Skeletal muscle satellite cell (primary cell): ENCODE data around the gene ANKRD65.

Source experiments
- H3K27me3 ChIP-seq: 2 replicates; pipeline ENCODE4 v1.7.0; 2013; ENCODE audit warnings: low read length; ENCODE audit not compliant: control insufficient read depth, insufficient read depth
- H3K36me3 ChIP-seq: 2 replicates; pipeline ENCODE4 v1.7.0; 2013; ENCODE audit warnings: mild to moderate bottlenecking, control low read depth, low read length; ENCODE audit not compliant: insufficient read depth
- H3K4me1 ChIP-seq: 2 replicates; pipeline ENCODE4 v1.7.0; 2013; ENCODE audit warnings: low read length; ENCODE audit not compliant: control insufficient read depth, insufficient read depth
- H3K4me2 ChIP-seq: 2 replicates; pipeline ENCODE4 v1.7.0; 2013; ENCODE audit warnings: mild to moderate bottlenecking, low read length
- H3K4me3 ChIP-seq: 2 replicates; pipeline ENCODE4 v1.7.0; 2013; ENCODE audit warnings: low read length
- H3K9ac ChIP-seq: 2 replicates; pipeline ENCODE4 v1.7.0; 2013; ENCODE audit warnings: mild to moderate bottlenecking, low read depth, low read length, moderate library complexity
- H3K9me3 ChIP-seq: replicated peaks from 2 replicates; pipeline ENCODE4 v1.7.0; 2013; ENCODE audit warnings: mild to moderate bottlenecking, control low read depth, low read length

ANKRD65 gene

GRCh38 chr1:1440262-1441001, 19.4 kb upstream of the ANKRD65 start:
- H3K9ac ChIP-seq = no peak overlapping the region
- no peak overlapping the region for H3K4me3 ChIP-seq
- H3K4me1 ChIP-seq = peaks cover 13% of the 10 kb centered on the region
- no peaks in the 10 kb centered on the region for H3K9me3 ChIP-seq
- peaks cover 26% of the 10 kb centered on the region for H3K27me3 ChIP-seq
- H3K36me3 ChIP-seq = no peaks in the 10 kb centered on the region
- H3K4me2 ChIP-seq = no peak overlapping the region

- Histone ChIP-seq H3K9me3 (no peaks in the 10 kb centered on the region), H3K4me1 (peaks cover 17% of the 10 kb centered on the region), H3K9ac (no peak overlapping the region), H3K36me3 (no peaks in the 10 kb centered on the region), H3K4me2 (no peak overlapping the region), H3K27me3 (peaks cover 30% of the 10 kb centered on the region), H3K4me3 (no peak overlapping the region)
These were observed 18.6 kb upstream of the ANKRD65 start for GRCh38 chr1:1439546-1440261.

- no peak overlapping the region for H3K9ac ChIP-seq
- H3K4me3 ChIP-seq = no peak overlapping the region
- peaks cover 27% of the 10 kb centered on the region for H3K27me3 ChIP-seq
- H3K36me3 ChIP-seq = no peaks in the 10 kb centered on the region
- H3K4me2 ChIP-seq = no peak overlapping the region
- H3K4me1 ChIP-seq = peaks cover 23% of the 10 kb centered on the region
- no peaks in the 10 kb centered on the region for H3K9me3 ChIP-seq
These were observed 17.7 kb upstream of the ANKRD65 start for GRCh38 chr1:1438531-1439381.

GRCh38 chr1:1437904-1438376, 16.9 kb upstream of the ANKRD65 start:
- peaks cover 27% of the 10 kb centered on the region for H3K27me3 ChIP-seq
- no peak overlapping the region for H3K9ac ChIP-seq

GRCh38 chr1:1437033-1437903, 16.2 kb upstream of the ANKRD65 start:
- no peak overlapping the region for H3K4me2 ChIP-seq
- H3K36me3 ChIP-seq = no peaks in the 10 kb centered on the region
- H3K9ac ChIP-seq = no peak overlapping the region
- H3K4me3 ChIP-seq = no peak overlapping the region
- peaks cover 22% of the 10 kb centered on the region for H3K27me3 ChIP-seq
- H3K9me3 ChIP-seq = no peaks in the 10 kb centered on the region
- H3K4me1 ChIP-seq = peaks cover 36% of the 10 kb centered on the region

More at GRCh38 chr1:1437904-1438376, 16.9 kb upstream of the ANKRD65 start:
- Histone ChIP-seq H3K4me1 (peaks cover 32% of the 10 kb centered on the region), H3K36me3 (no peaks in the 10 kb centered on the region), H3K4me2 (no peak overlapping the region), H3K9me3 (no peaks in the 10 kb centered on the region), H3K4me3 (no peak overlapping the region)

- Histone ChIP-seq H3K27me3 (peaks cover 21% of the 10 kb centered on the region), H3K4me2 (no peak overlapping the region), H3K4me1 (peaks cover 43% of the 10 kb centered on the region), H3K9me3 (no peaks in the 10 kb centered on the region), H3K4me3 (no peak overlapping the region), H3K36me3 (no peaks in the 10 kb centered on the region), H3K9ac (no peak overlapping the region)
These were observed 15.6 kb upstream of the ANKRD65 start for GRCh38 chr1:1436630-1437032.

GRCh38 chr1:1435911-1436629, 15.0 kb upstream of the ANKRD65 start:
- Histone ChIP-seq H3K36me3 (no peaks in the 10 kb centered on the region), H3K4me3 (peak overlapping the region; percentile 66), H3K27me3 (peaks cover 21% of the 10 kb centered on the region), H3K4me2 (peak overlapping the region; percentile 84), H3K9me3 (no peaks in the 10 kb centered on the region), H3K4me1 (peaks cover 43% of the 10 kb centered on the region), H3K9ac (peak overlapping the region; percentile 30)

GRCh38 chr1:1435106-1435903, 14.2 kb upstream of the ANKRD65 start, which contains the start of gene VWA1:
VWA1 (plus strand) TSS chr1:1435690; CDS start chr1:1435749, 59 bp downstream.
- Histone ChIP-seq H3K4me2 (peak within 1 kb of the TSS; percentile 84), H3K27me3 (peaks cover 21% of the 10 kb centered on the region), H3K9me3 (no peaks in the 10 kb centered on the region), H3K9ac (peak within 1 kb of the TSS; percentile 30), H3K36me3 (no peaks in the 10 kb centered on the region), H3K4me1 (peaks cover 45% of the 10 kb centered on the region), H3K4me3 (peak within 1 kb of the TSS; percentile 66)

- no peak overlapping the region for H3K4me3 ChIP-seq
- H3K27me3 ChIP-seq = peaks cover 21% of the 10 kb centered on the region
- no peaks in the 10 kb centered on the region for H3K9me3 ChIP-seq
- no peaks in the 10 kb centered on the region for H3K36me3 ChIP-seq
- peaks cover 50% of the 10 kb centered on the region for H3K4me1 ChIP-seq
- H3K4me2 ChIP-seq = peak overlapping the region; percentile 84
- no peak overlapping the region for H3K9ac ChIP-seq
These were observed 13.7 kb upstream of the ANKRD65 start for GRCh38 chr1:1434824-1435105.
